Endodermal cell (in vitro differentiated cells): ENCODE results near the gene ITGA4. TPM values are rescaled to one million over a fixed set of nuclear protein-coding genes. Genes with fewer than 3 reads are reported as not detected.

Experiments used
- DNase-seq: peaks from one replicate; pipeline ENCODE4 v3.0.0-alpha.2; 2017
- H3K27ac ChIP-seq: 2 replicates; pipeline ENCODE4 v1.5.1; 2013; ENCODE audit warnings: mild to moderate bottlenecking, low read depth, low read length, moderate library complexity
- H3K27me3 ChIP-seq: 2 replicates; pipeline ENCODE4 v1.6.1; 2013; ENCODE audit warnings: mild to moderate bottlenecking, low read length, moderate library complexity; ENCODE audit not compliant: insufficient read depth, control insufficient read depth, poor library complexity, severe bottlenecking
- H3K36me3 ChIP-seq: 2 replicates; pipeline ENCODE4 v1.7.0; 2013; ENCODE audit warnings: mild to moderate bottlenecking, low read length, moderate library complexity; ENCODE audit not compliant: control insufficient read depth, insufficient read depth
- H3K4me1 ChIP-seq: one replicate; pipeline ENCODE4 v1.7.0; 2013; ENCODE audit warnings: low read length; ENCODE audit not compliant: control insufficient read depth, insufficient read depth
- H3K4me3 ChIP-seq: 2 replicates; pipeline ENCODE4 v1.5.1; 2013; ENCODE audit warnings: mild to moderate bottlenecking, low read length, moderate library complexity
- H3K9ac ChIP-seq: 2 replicates; pipeline ENCODE4 v1.6.1; 2013; ENCODE audit warnings: mild to moderate bottlenecking, low read length, moderate library complexity; ENCODE audit not compliant: poor library complexity, severe bottlenecking; ENCODE audit errors: extremely low read depth
- H3K9me3 ChIP-seq: 2 replicates; pipeline ENCODE4 v1.6.1; 2013; ENCODE audit warnings: mild to moderate bottlenecking, low read length, moderate library complexity; ENCODE audit not compliant: control insufficient read depth
- H3K27ac Mint-ChIP-seq: 2 replicates; pipeline ENCODE4 v1.8.0; 2020; ENCODE audit warnings: mixed read lengths
- H3K27me3 Mint-ChIP-seq: 2 replicates; pipeline ENCODE4 v1.8.0; 2021; ENCODE audit warnings: mild to moderate bottlenecking, mixed read lengths; ENCODE audit not compliant: insufficient read depth
- H3K36me3 Mint-ChIP-seq: 2 replicates; pipeline ENCODE4 v1.8.0; 2020; ENCODE audit warnings: low read depth, mixed read lengths
- H3K4me1 Mint-ChIP-seq: 2 replicates; pipeline ENCODE4 v1.8.0; 2020; ENCODE audit warnings: mixed read lengths
- H3K4me3 Mint-ChIP-seq: 2 replicates; pipeline ENCODE4 v1.8.0; 2020; ENCODE audit warnings: mild to moderate bottlenecking, moderate library complexity, mixed read lengths
- H3K9me3 Mint-ChIP-seq: 2 replicates; pipeline ENCODE4 v1.8.0; 2020; ENCODE audit warnings: mild to moderate bottlenecking, mixed read lengths
- CTCF ChIP-seq: fragments of 200-600 bp; sonication (generic); conservative IDR thresholded peaks from 2 replicates; pipeline ENCODE4 v1.5.0; 2021; ENCODE audit warnings: antibody characterized with exemption, mild to moderate bottlenecking
- WGBS, 2 experiments: methylation state at CpG; one replicate each; pipeline versions ENCODE4 v1.1.5 to v1.1.7; 2013; ENCODE audit warnings: missing lambda C conversion rate in 2 of 2, mixed read lengths in 1 of 2; ENCODE audit not compliant: insufficient coverage in 1 of 2, insufficient read length in 1 of 2; 5-methylcytosine and 5-hydroxymethylcytosine counted together
- total RNA-seq, 2 donors: library from RNA; stranded (reverse); fragmentation: NEBNext Ultra II Directional in 1 of 2; extraction: Animal tissue kit (Norgen Biotek cat#: 25700) in 1 of 2; gene quantifications; 2 replicates in 1 of 2; 3 replicates in 1 of 2; pipeline ENCODE4 v1.2.1, GENCODE V29; 2021

The ITGA4 gene
- total RNA-seq, 2 donors from 2014 or later = 1.3 to 2.4 TPM

- no peaks in the 10 kb centered on the region for H3K4me1 Mint-ChIP-seq
- peak; percentile 97 for TF ChIP-seq CTCF
- 54 to 56% methylated on average over 4 of the region's 4 CpGs for WGBS, 2 experiments
Observed at GRCh38 chr2:181466661-181467576, 9.7 kb downstream of the ITGA4 start.

GRCh38 chr2:181467966-181468707 is 11.0 kb downstream of the ITGA4 start:
- H3K9me3 ChIP-seq = no peaks in the 10 kb centered on the region
- no peak for DNase-seq
- TF ChIP-seq CTCF = no peak
- H3K4me1 ChIP-seq = no peaks in the 10 kb centered on the region
- H3K9ac ChIP-seq = no peak overlapping the region
- no peaks in the 10 kb centered on the region for H3K4me1 Mint-ChIP-seq
- H3K36me3 Mint-ChIP-seq = no peaks in the 10 kb centered on the region
- no peaks in the 10 kb centered on the region for H3K9me3 Mint-ChIP-seq
- H3K4me3 Mint-ChIP-seq = no peak overlapping the region
- peaks cover 8% of the 10 kb centered on the region for H3K27me3 Mint-ChIP-seq
- peaks cover under 1% of the 10 kb centered on the region for H3K27me3 ChIP-seq
- H3K36me3 ChIP-seq = no peaks in the 10 kb centered on the region
- H3K4me3 ChIP-seq = no peak overlapping the region
- WGBS, 2 experiments = 69 to 88% methylated on average over 2 to 3 of the region's 3 CpGs
- no peak overlapping the region for H3K27ac ChIP-seq
- H3K27ac Mint-ChIP-seq = no peak overlapping the region

More at GRCh38 chr2:181466661-181467576, 9.7 kb downstream of the ITGA4 start:
- no peaks in the 10 kb centered on the region for H3K36me3 Mint-ChIP-seq
- H3K27me3 Mint-ChIP-seq = peaks cover 10% of the 10 kb centered on the region
- H3K4me3 Mint-ChIP-seq = no peak overlapping the region
- peak; percentile 88 for DNase-seq
- no peaks in the 10 kb centered on the region for H3K9me3 Mint-ChIP-seq
- no peak overlapping the region for H3K9ac ChIP-seq
- no peaks in the 10 kb centered on the region for H3K9me3 ChIP-seq
- no peaks in the 10 kb centered on the region for H3K36me3 ChIP-seq
- H3K27me3 ChIP-seq = peaks cover 6% of the 10 kb centered on the region
- H3K4me1 ChIP-seq = no peaks in the 10 kb centered on the region
- H3K27ac ChIP-seq = no peak overlapping the region
- H3K4me3 ChIP-seq = no peak overlapping the region
- H3K27ac Mint-ChIP-seq = no peak overlapping the region

GRCh38 chr2:181468811-181469210 is 11.6 kb downstream of the ITGA4 start:
- no peak for TF ChIP-seq CTCF
- peaks cover 3% of the 10 kb centered on the region for H3K27me3 Mint-ChIP-seq

More at GRCh38 chr2:181468811-181469210, 11.6 kb downstream of the ITGA4 start:
- 91% methylated on average over 1 of the region's 1 CpG; no CpG with 5 or more reads in 1 of the 2 experiments for WGBS, 2 experiments
- Histone ChIP-seq H3K9ac (no peak overlapping the region), H3K27ac (no peak overlapping the region), H3K27me3 (no peaks in the 10 kb centered on the region), H3K9me3 (no peaks in the 10 kb centered on the region), H3K36me3 (no peaks in the 10 kb centered on the region), H3K4me3 (no peak overlapping the region), H3K4me1 (no peaks in the 10 kb centered on the region)
- no peaks in the 10 kb centered on the region for H3K36me3 Mint-ChIP-seq
- no peak for DNase-seq
- no peaks in the 10 kb centered on the region for H3K4me1 Mint-ChIP-seq
- no peak overlapping the region for H3K4me3 Mint-ChIP-seq
- H3K9me3 Mint-ChIP-seq = no peaks in the 10 kb centered on the region
- no peak overlapping the region for H3K27ac Mint-ChIP-seq
